Measurements from ENCODE around the gene SPATS2. TPM values are rescaled to one million over a fixed set of nuclear protein-coding genes. Genes with fewer than 3 reads are reported as not detected.

Gene SPATS2
- polyA plus RNA-seq, 4 donors: 11.9 to 26.3 (median 14.4) TPM

DNA sequence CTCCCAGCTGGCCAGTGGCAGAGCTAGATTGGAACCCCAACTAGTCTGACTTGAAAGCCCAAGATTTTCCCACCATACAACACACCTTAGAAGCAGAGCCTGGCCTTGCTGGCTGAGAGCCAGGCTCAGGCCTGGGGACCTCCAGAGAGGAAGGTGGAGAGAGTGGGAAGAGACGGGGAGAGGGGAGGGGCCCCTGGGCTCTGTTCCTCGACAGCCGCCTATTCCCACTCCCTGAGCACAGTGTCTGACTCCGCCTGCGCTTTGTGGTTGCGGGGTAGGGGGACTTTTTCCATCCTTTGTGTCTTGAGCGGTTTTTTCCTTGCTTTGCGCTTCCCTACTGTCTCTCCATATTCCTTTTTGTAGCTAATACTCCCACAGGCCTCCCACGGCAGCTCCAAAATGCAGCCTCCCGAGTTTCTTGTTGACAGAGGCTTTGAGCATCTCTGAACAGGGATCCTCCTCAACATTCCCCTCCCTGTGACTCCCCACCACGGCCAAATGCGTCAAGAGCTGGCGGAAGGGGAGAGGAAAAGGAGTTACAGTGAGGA lies 167.5 kb downstream of the SPATS2 start:
- no peak overlapping the region for H3K4me3 ChIP-seq (ENCODE audit: low read depth in 1 of 3, low read length in 3 of 3)
- H3K4me1 ChIP-seq (ENCODE audit: control insufficient read depth in 3 of 3, insufficient read depth in 2 of 3, low read depth in 1 of 3, low read length in 2 of 3): peaks cover 0 to 16% (median 0%) of the 10 kb centered on the region in 3 donors
- no peak for DNase-seq
- FAIRE-seq: no peak
- no peak overlapping the region for H3K27ac ChIP-seq (ENCODE audit: low read depth in 1 of 3, low read length in 2 of 3)
- H3K9me3 ChIP-seq (ENCODE audit: control insufficient read depth in 2 of 2, insufficient read depth in 1 of 2, low read depth in 1 of 2, low read length in 1 of 2): peaks cover 0 to 3% of the 10 kb centered on the region in 2 donors
- WGBS, 3 donors: 77 to 86% (median 80%) methylated on average over 13 of the region's 13 CpGs
- H3K36me3 ChIP-seq (ENCODE audit: control insufficient read depth in 3 of 3, insufficient read depth in 2 of 3, low read depth in 1 of 3, low read length in 3 of 3): peaks cover 0 to 5% (median 0%) of the 10 kb centered on the region in 3 donors
- peaks cover 7 to 47% (median 13%) of the 10 kb centered on the region in 3 donors for H3K27me3 ChIP-seq (ENCODE audit: control insufficient read depth in 3 of 3, insufficient read depth in 3 of 3, low read length in 3 of 3)

DNA sequence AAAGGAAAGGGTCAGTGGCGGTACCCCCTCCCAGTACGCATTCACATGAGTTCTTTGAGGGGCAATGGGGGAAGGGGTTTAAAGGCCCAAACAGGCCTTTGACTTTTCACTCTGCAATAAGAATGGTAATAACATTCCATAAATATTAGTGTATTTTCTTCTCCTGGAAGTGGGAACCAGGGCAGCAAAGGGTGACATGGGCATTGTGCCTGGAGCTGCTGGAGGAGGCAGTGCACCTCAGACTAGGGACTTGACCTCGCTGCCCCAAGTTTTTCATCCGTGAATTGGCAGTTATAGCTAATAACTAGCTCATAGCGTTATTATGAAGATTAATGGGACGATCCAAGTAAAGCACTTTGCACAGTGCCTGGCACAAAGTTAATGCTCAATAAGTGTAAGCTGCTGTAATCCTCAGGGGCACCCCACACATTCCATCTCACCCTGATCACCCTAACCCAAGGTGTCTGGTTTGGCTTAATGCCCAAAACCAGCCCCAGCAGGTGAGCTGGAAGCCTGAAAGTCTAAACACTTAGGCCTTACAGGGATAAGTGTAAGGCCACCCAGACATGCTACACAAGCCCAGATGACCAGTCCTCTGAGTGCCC lies 168.8 kb downstream of the SPATS2 start:
- WGBS, 3 donors: 49 to 79% (median 65%) methylated on average over 6 of the region's 6 CpGs
- Histone ChIP-seq H3K9me3 (ENCODE audit: control insufficient read depth in 2 of 2, insufficient read depth in 1 of 2, low read depth in 1 of 2, low read length in 1 of 2) (peaks cover 0 to 3% of the 10 kb centered on the region in 2 donors), H3K36me3 (ENCODE audit: control insufficient read depth in 3 of 3, insufficient read depth in 2 of 3, low read depth in 1 of 3, low read length in 3 of 3) (peaks cover 0 to 3% (median 0%) of the 10 kb centered on the region in 3 donors), H3K4me1 (ENCODE audit: control insufficient read depth in 3 of 3, insufficient read depth in 2 of 3, low read depth in 1 of 3, low read length in 2 of 3) (peaks cover 0 to 18% (median 0%) of the 10 kb centered on the region in 3 donors), H3K4me3 (ENCODE audit: low read depth in 1 of 3, low read length in 3 of 3) (no peak overlapping the region), H3K27me3 (ENCODE audit: control insufficient read depth in 3 of 3, insufficient read depth in 3 of 3, low read length in 3 of 3) (peaks cover 7 to 59% (median 13%) of the 10 kb centered on the region in 3 donors), H3K27ac (ENCODE audit: low read depth in 1 of 3, low read length in 2 of 3) (no peak overlapping the region)
- no peak for DNase-seq
- FAIRE-seq: no peak

GRCh38 chr12:49536526-49537071 lies 169.3 kb downstream of the SPATS2 start:
- FAIRE-seq (no peak), DNase-seq (no peak)

GRCh38 chr12:49537231-49537751 lies 170.0 kb downstream of the SPATS2 start:
- Histone ChIP-seq H3K27me3 (ENCODE audit: control insufficient read depth in 3 of 3, insufficient read depth in 3 of 3, low read length in 3 of 3) (peaks cover 7 to 66% (median 13%) of the 10 kb centered on the region in 3 donors), H3K4me1 (ENCODE audit: control insufficient read depth in 3 of 3, insufficient read depth in 2 of 3, low read depth in 1 of 3, low read length in 2 of 3) (peaks cover 0 to 18% (median 0%) of the 10 kb centered on the region in 3 donors), H3K4me3 (ENCODE audit: low read depth in 1 of 3, low read length in 3 of 3) (peak overlapping the region in 2 of 3 donors; percentile 7 to 75), H3K36me3 (ENCODE audit: control insufficient read depth in 3 of 3, insufficient read depth in 2 of 3, low read depth in 1 of 3, low read length in 3 of 3) (no peaks in the 10 kb centered on the region), H3K27ac (ENCODE audit: low read depth in 1 of 3, low read length in 2 of 3) (no peak overlapping the region), H3K9me3 (ENCODE audit: control insufficient read depth in 2 of 2, insufficient read depth in 1 of 2, low read depth in 1 of 2, low read length in 1 of 2) (peaks cover 0 to 3% of the 10 kb centered on the region in 2 donors)
- FAIRE-seq: no peak
- DNase-seq: no peak
- WGBS, 3 donors: 22 to 32% (median 32%) methylated on average over 13 of the region's 13 CpGs

More at GRCh38 chr12:49536526-49537071, 169.3 kb downstream of the SPATS2 start:
- 50 to 57% (median 51%) methylated on average over 3 of the region's 3 CpGs for WGBS, 3 donors
- Histone ChIP-seq H3K27ac (ENCODE audit: low read depth in 1 of 3, low read length in 2 of 3) (no peak overlapping the region), H3K4me3 (ENCODE audit: low read depth in 1 of 3, low read length in 3 of 3) (no peak overlapping the region), H3K36me3 (ENCODE audit: control insufficient read depth in 3 of 3, insufficient read depth in 2 of 3, low read depth in 1 of 3, low read length in 3 of 3) (no peaks in the 10 kb centered on the region), H3K9me3 (ENCODE audit: control insufficient read depth in 2 of 2, insufficient read depth in 1 of 2, low read depth in 1 of 2, low read length in 1 of 2) (peaks cover 0 to 3% of the 10 kb centered on the region in 2 donors), H3K4me1 (ENCODE audit: control insufficient read depth in 3 of 3, insufficient read depth in 2 of 3, low read depth in 1 of 3, low read length in 2 of 3) (peaks cover 0 to 18% (median 0%) of the 10 kb centered on the region in 3 donors), H3K27me3 (ENCODE audit: control insufficient read depth in 3 of 3, insufficient read depth in 3 of 3, low read length in 3 of 3) (peaks cover 7 to 63% (median 13%) of the 10 kb centered on the region in 3 donors)

- FAIRE-seq: no peak
- WGBS, 3 donors: 1% methylated on average over 58 to 61 of the region's 61 CpGs
- Histone ChIP-seq H3K9me3 (ENCODE audit: control insufficient read depth in 2 of 2, insufficient read depth in 1 of 2, low read depth in 1 of 2, low read length in 1 of 2) (peaks cover 0 to 3% of the 10 kb centered on the region in 2 donors), H3K27me3 (ENCODE audit: control insufficient read depth in 3 of 3, insufficient read depth in 3 of 3, low read length in 3 of 3) (peaks cover 7 to 73% (median 13%) of the 10 kb centered on the region in 3 donors), H3K4me3 (ENCODE audit: low read depth in 1 of 3, low read length in 3 of 3) (peak overlapping the region in 2 of 3 donors; percentile 25 to 75), H3K4me1 (ENCODE audit: control insufficient read depth in 3 of 3, insufficient read depth in 2 of 3, low read depth in 1 of 3, low read length in 2 of 3) (peaks cover 0 to 19% (median 0%) of the 10 kb centered on the region in 3 donors), H3K27ac (ENCODE audit: low read depth in 1 of 3, low read length in 2 of 3) (no peak overlapping the region), H3K36me3 (ENCODE audit: control insufficient read depth in 3 of 3, insufficient read depth in 2 of 3, low read depth in 1 of 3, low read length in 3 of 3) (no peaks in the 10 kb centered on the region)
- peak in 1 of 2 donors; percentile 41 for DNase-seq
Observed at GRCh38 chr12:49537752-49538509, 170.7 kb downstream of the SPATS2 start.

DNA sequence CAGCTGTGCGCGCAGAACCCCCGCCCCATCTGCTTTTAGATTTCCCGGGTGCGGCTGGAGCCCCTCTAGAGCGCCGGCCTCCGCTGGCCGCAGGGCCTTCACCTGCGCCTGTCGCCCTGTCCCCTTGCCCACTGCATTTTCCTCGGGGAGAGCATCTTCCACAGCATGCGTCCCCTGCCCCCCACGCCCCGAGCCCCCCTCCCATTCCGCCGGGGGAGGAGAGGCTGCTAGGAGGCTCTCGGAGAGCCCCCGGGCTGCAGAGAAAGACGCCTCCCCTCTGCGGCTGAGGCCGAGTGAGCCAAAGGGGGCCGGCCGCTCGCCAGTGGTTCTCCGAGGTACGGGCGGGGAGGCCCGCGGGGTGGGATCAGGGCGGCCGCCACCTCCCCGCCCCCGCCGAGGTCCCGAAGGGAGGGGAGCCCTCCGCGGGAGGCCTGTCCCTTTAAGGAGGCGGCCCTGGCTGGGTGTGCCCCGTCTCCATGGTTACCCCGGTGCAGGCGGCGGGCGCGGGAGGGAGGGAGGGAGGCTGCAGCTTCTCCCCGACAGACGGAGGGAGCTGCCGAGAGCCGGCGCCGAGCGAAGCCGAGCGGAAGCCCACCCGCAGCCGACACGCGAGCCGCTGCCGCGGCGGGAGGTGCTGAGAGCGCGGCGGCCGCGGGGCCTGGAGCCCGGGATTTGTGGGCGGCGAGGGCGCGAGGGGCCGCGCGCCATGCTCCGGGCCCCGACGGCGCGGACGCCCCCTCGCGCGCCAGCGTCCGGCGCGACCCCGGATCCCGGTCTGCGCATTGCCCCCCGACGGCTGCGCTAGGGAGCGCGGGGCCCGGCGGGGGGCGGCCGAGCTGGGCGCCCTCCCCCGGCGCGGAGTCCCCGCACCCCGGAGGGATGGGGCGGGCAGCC lies 171.5 kb downstream of the SPATS2 start, which contains the start of gene KCNH3:
Gene KCNH3, plus strand, starts transcription at position 521 of the 894 bp plus-strand sequence. CDS start 387 bp downstream, outside the sequence.
- peak within 1 kb of the TSS in 2 of 3 donors; percentile 25 to 75 for H3K4me3 ChIP-seq (ENCODE audit: low read depth in 1 of 3, low read length in 3 of 3)
- FAIRE-seq (no peak), DNase-seq (peak; percentile 74 to 87)
- H3K27me3 ChIP-seq (ENCODE audit: control insufficient read depth in 3 of 3, insufficient read depth in 3 of 3, low read length in 3 of 3): peaks cover 7 to 81% (median 13%) of the 10 kb centered on the region in 3 donors
- peaks cover 0 to 3% of the 10 kb centered on the region in 2 donors for H3K9me3 ChIP-seq (ENCODE audit: control insufficient read depth in 2 of 2, insufficient read depth in 1 of 2, low read depth in 1 of 2, low read length in 1 of 2)
- H3K36me3 ChIP-seq (ENCODE audit: control insufficient read depth in 3 of 3, insufficient read depth in 2 of 3, low read depth in 1 of 3, low read length in 3 of 3): no peaks in the 10 kb centered on the region
- peaks cover 0 to 27% (median 0%) of the 10 kb centered on the region in 3 donors for H3K4me1 ChIP-seq (ENCODE audit: control insufficient read depth in 3 of 3, insufficient read depth in 2 of 3, low read depth in 1 of 3, low read length in 2 of 3)
- H3K27ac ChIP-seq (ENCODE audit: low read depth in 1 of 3, low read length in 2 of 3): no peak within 1 kb of the TSS
- WGBS, 3 donors: 0 to 2% (median 1%) methylated on average over 46 to 107 of the region's 107 CpGs

- peaks cover 0 to 28% (median 0%) of the 10 kb centered on the region in 3 donors for H3K4me1 ChIP-seq (ENCODE audit: control insufficient read depth in 3 of 3, insufficient read depth in 2 of 3, low read depth in 1 of 3, low read length in 2 of 3)
- 6 to 12% (median 11%) methylated on average over 37 to 47 of the region's 47 CpGs for WGBS, 3 donors
- H3K9me3 ChIP-seq (ENCODE audit: control insufficient read depth in 2 of 2, insufficient read depth in 1 of 2, low read depth in 1 of 2, low read length in 1 of 2): peaks cover 0 to 3% of the 10 kb centered on the region in 2 donors
- peak overlapping the region in 1 of 3 donors; percentile 75 for H3K4me3 ChIP-seq (ENCODE audit: low read depth in 1 of 3, low read length in 3 of 3)
- FAIRE-seq (no peak), DNase-seq (no peak)
- peaks cover 9 to 87% (median 13%) of the 10 kb centered on the region in 3 donors for H3K27me3 ChIP-seq (ENCODE audit: control insufficient read depth in 3 of 3, insufficient read depth in 3 of 3, low read length in 3 of 3)
- no peaks in the 10 kb centered on the region for H3K36me3 ChIP-seq (ENCODE audit: control insufficient read depth in 3 of 3, insufficient read depth in 2 of 3, low read depth in 1 of 3, low read length in 3 of 3)
- no peak overlapping the region for H3K27ac ChIP-seq (ENCODE audit: low read depth in 1 of 3, low read length in 2 of 3)
Observed at GRCh38 chr12:49539406-49540228, 172.4 kb downstream of the SPATS2 start.
